ENCODE data around the gene TTC32. TPM values are rescaled to one million over a fixed set of nuclear protein-coding genes. Genes with fewer than 3 reads are reported as not detected.

TTC32 gene
- 28.8 TPM for total RNA-seq

GRCh38 chr2:19901442-19902215 is at the start of gene TTC32:
TTC32 (minus strand) TSS chr2:19901983; CDS start chr2:19901854, 129 bp downstream.

Other genes starting within 250 kb of the TTC32 start
- 31.3 TPM for gene WDR35, start 88.1 kb upstream of the TTC32 start, total RNA-seq
- 1.3 TPM for gene MATN3, start 110.7 kb upstream of the TTC32 start, total RNA-seq
- 57.0 TPM for gene LAPTM4A, start 149.6 kb upstream of the TTC32 start, total RNA-seq

Data from parietal lobe (tissue), 1 donor.